Measurements from ENCODE around the gene GRIA3. TPM values are rescaled to one million over a fixed set of nuclear protein-coding genes. Genes with fewer than 3 reads are reported as not detected.

GRIA3 gene
- total and polyA plus RNA-seq, 10 of the 15 experiments (the other 5 are each of a cell fraction or from before 2014, with no cell fraction given), result 0.45 to 4.3 (median 2.2) TPM

- TF ChIP-seq SUPT20H (IDR thresholded peaks at IDR 0.05; ENCODE audit: borderline replicate concordance, control insufficient read depth, low read depth, low read length) (no peak), ZBTB33 (IDR thresholded peaks at IDR 0.05) (no peak), SMC3 (IDR thresholded peaks at IDR 0.05; ENCODE audit: borderline replicate concordance, low read length) (no peak)
Measured at GRCh38 chrX:123310112-123310511, 126.0 kb downstream of the GRIA3 start (continued).

- in situ Hi-C loops (cut with MboI) (no loop called here), intact Hi-C loops (cut with micrococcal nuclease; ENCODE audit: unreplicated experiment) (no loop called here)
- ChIA-PET CTCF (interaction anchor here (0.7 kb wide), 1 partner anchor 29 kb away, joined by 3 read pairs; no protein-coding TSS in a partner anchor), POLR2A (no interaction called here), RAD21 (ENCODE audit: unreplicated experiment) (no interaction called here), SMC1A (ENCODE audit: uncharacterized antibody, unreplicated experiment) (no interaction called here)
- no peaks in the 10 kb centered on the region for H3K36me3 ChIP-seq (ENCODE audit: control insufficient read depth in 2 of 2, insufficient read depth in 2 of 2, low read length in 1 of 2)
- no peak for DNase-seq (ENCODE audit: low read depth, low spot score)
- H3K9ac ChIP-seq (ENCODE audit: control insufficient read depth, insufficient read depth, low read length), result no peak overlapping the region
- no peak overlapping the region for H3K4me2 ChIP-seq (ENCODE audit: control insufficient read depth, insufficient read depth)
- no peaks in the 10 kb centered on the region for H3K79me2 ChIP-seq (ENCODE audit: control insufficient read depth, insufficient read depth, low read length)
- no peak overlapping the region for H2AFZ ChIP-seq (ENCODE audit: control insufficient read depth, low read depth, low read length)
- H3K27me3 ChIP-seq (replicated peaks in 1 of 2; ENCODE audit: control insufficient read depth in 2 of 2, insufficient read depth in 2 of 2, low read length in 1 of 2), result no peaks in the 10 kb centered on the region
- no peak overlapping the region for H3K4me3 ChIP-seq
- H3K27ac ChIP-seq (ENCODE audit: control insufficient read depth, insufficient read depth), result no peak overlapping the region
- H4K20me1 ChIP-seq (ENCODE audit: control insufficient read depth, insufficient read depth), result no peaks in the 10 kb centered on the region
- H3K4me1 ChIP-seq (ENCODE audit: control insufficient read depth, insufficient read depth, low read length), result no peaks in the 10 kb centered on the region
- 67% methylated on average over 1 of the region's 1 CpG for WGBS (ENCODE audit: insufficient coverage, insufficient replicate concordance, low lambda C conversion rate, missing lambda C conversion rate)
- FAIRE-seq, result no peak
- no peak for ATAC-seq
- BruUV-seq (replicated peaks), result no TSS peak
- H3K9me3 ChIP-seq (replicated peaks; ENCODE audit: control insufficient read depth, insufficient read depth, low read length), result no peaks in the 10 kb centered on the region
- TF ChIP-seq CREB1 (IDR thresholded peaks at IDR 0.05; ENCODE audit: low read depth) (no peak), PKNOX1 (IDR thresholded peaks at IDR 0.05) (no peak), CHD2 (IDR thresholded peaks at IDR 0.05; ENCODE audit: borderline replicate concordance, low read depth, low read length) (no peak), RAD51 (IDR thresholded peaks at IDR 0.05) (no peak), WRNIP1 (IDR thresholded peaks at IDR 0.05; ENCODE audit: borderline replicate concordance, low read depth, low read length) (no peak), SMAD1 (IDR thresholded peaks at IDR 0.05; ENCODE audit: low read depth, partially characterized antibody) (no peak), SMAD5 (IDR thresholded peaks at IDR 0.05; ENCODE audit: low read depth) (no peak), POU2F2 (IDR thresholded peaks at IDR 0.05; ENCODE audit: borderline replicate concordance, low read depth, low read length) (no peak), MLLT1 (IDR thresholded peaks at IDR 0.05) (no peak), KAT2A (conservative IDR thresholded peaks at IDR 0.05; ENCODE audit: control insufficient read depth, low read depth, low read length) (no peak), ZNF217 (IDR thresholded peaks at IDR 0.05) (no peak), ZBTB40 (IDR thresholded peaks at IDR 0.05; ENCODE audit: borderline replicate concordance) (no peak), RBBP5 (conservative IDR thresholded peaks at IDR 0.05) (no peak)
Measured at GRCh38 chrX:123311486-123311885, 127.4 kb downstream of the GRIA3 start.
